ENCODE data around the gene ACAP3.

DNA sequence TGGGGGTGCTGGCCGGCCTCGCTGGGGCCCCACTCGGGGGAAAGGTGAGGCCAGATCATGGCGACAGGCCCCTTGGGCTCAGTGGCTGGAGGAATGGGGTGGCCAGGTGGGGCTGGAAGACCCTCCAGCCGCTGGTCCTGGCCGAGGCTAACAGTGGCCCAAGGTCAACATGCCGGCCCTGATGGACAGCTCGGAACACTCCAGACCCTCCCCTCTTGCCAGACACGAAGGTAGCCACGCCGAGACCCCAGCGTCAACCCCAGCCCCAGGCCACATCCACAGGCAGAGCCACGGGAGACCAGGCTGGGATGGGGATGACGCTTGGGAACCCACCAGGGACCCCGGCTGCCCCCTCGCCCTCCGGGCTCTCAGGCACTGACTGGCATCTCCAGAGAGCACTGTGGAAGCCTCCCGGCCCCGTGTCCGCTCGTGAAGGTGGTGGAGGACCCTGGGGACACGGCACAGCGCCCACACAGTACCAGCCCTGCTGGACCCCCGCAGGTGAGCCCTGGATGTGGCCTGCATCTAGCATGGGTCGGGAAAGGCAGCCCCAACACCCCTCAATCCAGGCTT, 60.3 kb downstream of the ACAP3 start:
- no peak for TF ChIP-seq POLR2A (IDR thresholded peaks at IDR 0.05; ENCODE audit: low read depth, low read length)
- TF ChIP-seq MYC (IDR thresholded peaks at IDR 0.05; ENCODE audit: low read depth, low read length): no peak
- TF ChIP-seq EZH2 (IDR thresholded peaks at IDR 0.05; ENCODE audit: borderline replicate concordance, low read depth, low read length, severe bottlenecking): no peak
- no peak for TF ChIP-seq FOS (IDR thresholded peaks at IDR 0.05; ENCODE audit: borderline replicate concordance, insufficient read depth, low read length)
- TF ChIP-seq CTCF (IDR thresholded peaks at IDR 0.05; ENCODE audit: extremely low read depth in 1 of 2, insufficient read depth in 1 of 2, low read depth in 1 of 2, low read length in 2 of 2): no peak
- TF ChIP-seq POLR2AphosphoS5 (IDR thresholded peaks at IDR 0.05; ENCODE audit: insufficient read depth, low read depth, low read length): no peak

Measured in endothelial cell of umbilical vein (primary cell).